Neural progenitor cell (in vitro differentiated cells): ENCODE data around the gene NR3C2. TPM values are rescaled to one million over a fixed set of nuclear protein-coding genes. Genes with fewer than 3 reads are reported as not detected.
A peak's percentile ranks its signal among the peaks of the same experiment; 100 is the strongest.

Experiments
- DNase-seq: peaks from one replicate; pipeline ENCODE4 v3.0.0-alpha.2; 2016; ENCODE audit warnings: low spot score
- H2AFZ ChIP-seq: fragments of 200-600 bp; sonication (generic); replicated peaks from 2 replicates; pipeline ENCODE4 v1.6.1; 2016; ENCODE audit warnings: antibody characterized with exemption
- H3F3A ChIP-seq: fragments of 200-600 bp; sonication (generic); 2 replicates; pipeline ENCODE4 v1.6.1; 2016; ENCODE audit warnings: antibody characterized with exemption, low read depth
- H3K27ac ChIP-seq: fragments of 200-600 bp; sonication (generic); 2 replicates; pipeline ENCODE4 v1.5.1; 2016; ENCODE audit warnings: mild to moderate bottlenecking
- H3K27me3 ChIP-seq: fragments of 200-600 bp; sonication (generic); 2 replicates; pipeline ENCODE4 v1.6.1; 2016; ENCODE audit warnings: mild to moderate bottlenecking, moderate library complexity
- H3K36me3 ChIP-seq: fragments of 200-600 bp; sonication (generic); 2 replicates; pipeline ENCODE4 v1.5.1; 2016
- H3K4me1 ChIP-seq: fragments of 200-600 bp; sonication (generic); 2 replicates; pipeline ENCODE4 v1.6.1; 2016; ENCODE audit warnings: mixed run types
- H3K4me2 ChIP-seq: fragments of 200-600 bp; sonication (generic); 2 replicates; pipeline ENCODE4 v1.6.1; 2016
- H3K4me3 ChIP-seq: fragments of 200-600 bp; sonication (generic); 2 replicates; pipeline ENCODE4 v1.5.1; 2016
- H3K79me2 ChIP-seq: fragments of 200-600 bp; sonication (generic); 2 replicates; pipeline ENCODE4 v1.6.1; 2016; ENCODE audit warnings: low read depth
- H3K9ac ChIP-seq: fragments of 200-600 bp; sonication (generic); 2 replicates; pipeline ENCODE4 v1.6.1; 2016
- H3K9me3 ChIP-seq: fragments of 200-600 bp; sonication (generic); 2 replicates; pipeline ENCODE4 v1.5.1; 2016; ENCODE audit warnings: low read depth
- H4K20me1 ChIP-seq: fragments of 200-600 bp; sonication (generic); 2 replicates; pipeline ENCODE4 v1.6.1; 2016; ENCODE audit warnings: low read depth
- H3K27ac Mint-ChIP-seq: 3 replicates; pipeline ENCODE4 v1.8.0; 2021; ENCODE audit warnings: mixed read lengths
- H3K27me3 Mint-ChIP-seq: 2 replicates; pipeline ENCODE4 v1.8.0; 2022; ENCODE audit warnings: low read depth, mild to moderate bottlenecking, inconsistent platforms, moderate library complexity, mixed read lengths; ENCODE audit not compliant: insufficient read depth
- H3K36me3 Mint-ChIP-seq: 3 replicates; pipeline ENCODE4 v1.8.0; 2021; ENCODE audit warnings: mixed read lengths
- H3K4me1 Mint-ChIP-seq: 3 replicates; pipeline ENCODE4 v1.8.0; 2021; ENCODE audit warnings: mixed read lengths
- H3K4me3 Mint-ChIP-seq: 3 replicates; pipeline ENCODE4 v1.8.0; 2021; ENCODE audit warnings: mild to moderate bottlenecking, moderate library complexity, mixed read lengths
- H3K9me3 Mint-ChIP-seq: 3 replicates; pipeline ENCODE4 v1.8.0; 2020; ENCODE audit warnings: mixed read lengths
- CTCF ChIP-seq: fragments of 200-600 bp; sonication (generic); IDR thresholded peaks from 2 replicates; pipeline ENCODE4 v1.5.1; 2017; ENCODE audit warnings: antibody characterized with exemption, mild to moderate bottlenecking
- EZH2 ChIP-seq: fragments of 200-600 bp; sonication (generic); IDR thresholded peaks from 2 replicates; pipeline ENCODE4 v1.6.1; 2017; ENCODE audit warnings: antibody characterized with exemption, mild to moderate bottlenecking, moderate library complexity
- EZH2phosphoT487 ChIP-seq: fragments of 200-600 bp; sonication (generic); IDR thresholded peaks from 2 replicates; pipeline ENCODE4 v1.6.1; 2017; ENCODE audit warnings: antibody characterized with exemption
- total RNA-seq: library from RNA; depleted of rRNA; stranded (reverse); fragments of >200 nt; gene quantifications from 2 replicates; pipeline ENCODE4 v1.2.3, GENCODE V29; 2015; ENCODE audit warnings: low replicate concordance

Gene NR3C2
- total RNA-seq, 1 donor from 2014 or later: 0.73 TPM

GRCh38 chr4:148238086-148238485 lies 204.1 kb downstream of the NR3C2 start:
- Mint-ChIP-seq H3K4me1 (no peaks in the 10 kb centered on the region), H3K4me3 (no peak overlapping the region), H3K27me3 (peaks cover 4% of the 10 kb centered on the region), H3K27ac (no peak overlapping the region), H3K9me3 (no peaks in the 10 kb centered on the region), H3K36me3 (no peaks in the 10 kb centered on the region)
- Histone ChIP-seq H3K27ac (no peak overlapping the region), H3F3A (no peaks in the 10 kb centered on the region), H3K4me3 (no peak overlapping the region), H3K79me2 (no peaks in the 10 kb centered on the region), H3K9ac (no peak overlapping the region), H3K36me3 (no peaks in the 10 kb centered on the region), H3K27me3 (no peaks in the 10 kb centered on the region), H3K4me2 (no peak overlapping the region), H3K9me3 (no peaks in the 10 kb centered on the region), H4K20me1 (no peaks in the 10 kb centered on the region), H2AFZ (no peak overlapping the region), H3K4me1 (no peaks in the 10 kb centered on the region)
- TF ChIP-seq CTCF: no peak
- no peak for DNase-seq

GRCh38 chr4:148235809-148236208 lies 206.4 kb downstream of the NR3C2 start:
- no peak overlapping the region for H3K9ac ChIP-seq
- no peak overlapping the region for H3K4me3 ChIP-seq
- H3K27me3 ChIP-seq: no peaks in the 10 kb centered on the region
- Mint-ChIP-seq H3K27me3 (peaks cover 4% of the 10 kb centered on the region), H3K4me1 (no peaks in the 10 kb centered on the region), H3K36me3 (no peaks in the 10 kb centered on the region), H3K9me3 (peaks cover 2% of the 10 kb centered on the region), H3K27ac (no peak overlapping the region), H3K4me3 (no peak overlapping the region)
- H4K20me1 ChIP-seq: no peaks in the 10 kb centered on the region
- no peaks in the 10 kb centered on the region for H3K4me1 ChIP-seq
- TF ChIP-seq EZH2 (no peak), CTCF (no peak), EZH2phosphoT487 (no peak)
- H2AFZ ChIP-seq: peak overlapping the region; percentile 48
- H3K27ac ChIP-seq: no peak overlapping the region
- H3K79me2 ChIP-seq: no peaks in the 10 kb centered on the region
- DNase-seq: no peak
- no peak overlapping the region for H3K4me2 ChIP-seq
- no peaks in the 10 kb centered on the region for H3K36me3 ChIP-seq
- no peaks in the 10 kb centered on the region for H3F3A ChIP-seq
- no peaks in the 10 kb centered on the region for H3K9me3 ChIP-seq

DNA sequence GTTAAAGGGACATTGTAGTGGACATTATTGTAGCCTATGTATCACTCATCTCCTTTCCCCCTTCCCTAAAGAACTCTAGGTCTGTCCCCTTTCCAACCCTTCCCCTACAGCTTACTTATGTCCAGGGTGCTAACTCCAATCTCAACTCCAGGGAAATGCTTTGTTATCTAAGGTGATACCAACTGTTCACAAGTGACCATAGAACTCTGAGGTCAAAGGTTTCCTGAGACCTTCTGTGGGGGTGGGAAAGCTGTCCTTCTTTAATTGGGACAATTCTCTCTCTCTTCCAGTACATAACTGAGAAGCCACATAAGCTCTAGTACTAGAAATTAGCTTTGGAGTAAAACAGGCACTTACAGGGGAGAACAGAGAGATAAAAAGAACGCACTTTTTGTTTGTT lies 212.4 kb downstream of the NR3C2 start:
- TF ChIP-seq EZH2: no peak
- no peak for TF ChIP-seq CTCF
- TF ChIP-seq EZH2phosphoT487: no peak
- Histone ChIP-seq H3K4me2 (no peak overlapping the region), H3K9ac (no peak overlapping the region), H3K4me3 (no peak overlapping the region), H2AFZ (no peak overlapping the region), H3F3A (no peaks in the 10 kb centered on the region), H3K27ac (no peak overlapping the region), H4K20me1 (no peaks in the 10 kb centered on the region), H3K4me1 (peaks cover 2% of the 10 kb centered on the region), H3K27me3 (no peaks in the 10 kb centered on the region), H3K36me3 (no peaks in the 10 kb centered on the region), H3K79me2 (no peaks in the 10 kb centered on the region), H3K9me3 (no peaks in the 10 kb centered on the region)
- Mint-ChIP-seq H3K36me3 (no peaks in the 10 kb centered on the region), H3K27me3 (no peaks in the 10 kb centered on the region), H3K4me3 (no peak overlapping the region), H3K4me1 (no peaks in the 10 kb centered on the region), H3K9me3 (peaks cover 2% of the 10 kb centered on the region), H3K27ac (peak overlapping the region; percentile 18)
- DNase-seq: no peak

- no peaks in the 10 kb centered on the region for H3K79me2 ChIP-seq
- Mint-ChIP-seq H3K4me3 (no peak overlapping the region), H3K27me3 (no peaks in the 10 kb centered on the region), H3K4me1 (no peaks in the 10 kb centered on the region), H3K9me3 (peaks cover 2% of the 10 kb centered on the region), H3K27ac (no peak overlapping the region), H3K36me3 (no peaks in the 10 kb centered on the region)
- no peaks in the 10 kb centered on the region for H3K9me3 ChIP-seq
- no peak overlapping the region for H3K9ac ChIP-seq
- H3K4me1 ChIP-seq: peaks cover 10% of the 10 kb centered on the region
- H3K27me3 ChIP-seq: no peaks in the 10 kb centered on the region
- no peak overlapping the region for H3K4me3 ChIP-seq
- no peak overlapping the region for H3K27ac ChIP-seq
- H2AFZ ChIP-seq: no peak overlapping the region
- no peak for TF ChIP-seq EZH2
- TF ChIP-seq CTCF: no peak
- no peak for TF ChIP-seq EZH2phosphoT487
- no peak for DNase-seq
- no peaks in the 10 kb centered on the region for H4K20me1 ChIP-seq
- no peaks in the 10 kb centered on the region for H3F3A ChIP-seq
- H3K36me3 ChIP-seq: no peaks in the 10 kb centered on the region
- H3K4me2 ChIP-seq: no peak overlapping the region
Observed at GRCh38 chr4:148229028-148229427, 213.2 kb downstream of the NR3C2 start.
